Activated naive CD8-positive, alpha-beta T cell treated with anti-CD3 and anti-CD28 coated beads for 36 hours (primary cell): ENCODE data around the gene UGDH. TPM values are rescaled to one million over a fixed set of nuclear protein-coding genes. Genes with fewer than 3 reads are reported as not detected.
A peak's percentile ranks its signal among the peaks of the same experiment; 100 is the strongest.
"Not testable (repeated sequence)": the region's sequence is repeated elsewhere in the genome, so short reads cannot be mapped to it uniquely, and the experiment has no call there.

ENCODE experiments used
- DNase-seq: peaks from one replicate; pipeline ENCODE4 v3.0.0; 2021
- H3K27ac Mint-ChIP-seq: one replicate; pipeline ENCODE4 v1.8.0; 2022; ENCODE audit warnings: mild to moderate bottlenecking, moderate library complexity, mixed read lengths
- H3K27me3 Mint-ChIP-seq: one replicate; pipeline ENCODE4 v1.8.0; 2022; ENCODE audit warnings: mild to moderate bottlenecking, mixed read lengths
- H3K36me3 Mint-ChIP-seq: one replicate; pipeline ENCODE4 v1.8.0; 2021; ENCODE audit warnings: mild to moderate bottlenecking, mixed read lengths
- H3K4me1 Mint-ChIP-seq: one replicate; pipeline ENCODE4 v1.8.0; 2021; ENCODE audit warnings: mixed read lengths
- H3K4me3 Mint-ChIP-seq: one replicate; pipeline ENCODE4 v1.8.0; 2022; ENCODE audit warnings: mild to moderate bottlenecking, moderate library complexity, mixed read lengths
- H3K9me3 Mint-ChIP-seq: one replicate; pipeline ENCODE4 v1.8.0; 2022; ENCODE audit warnings: mixed read lengths
- total RNA-seq, 2 experiments: library from RNA; stranded (reverse); gene quantifications; one replicate each; pipeline ENCODE4 v1.2.3, GENCODE V29; 2021

UGDH gene
- total RNA-seq, 2 experiments from 2014 or later: 29.7 to 34.8 TPM

- DNase-seq: no peak
- Mint-ChIP-seq H3K36me3 (no peaks in the 10 kb centered on the region), H3K4me3 (no peak overlapping the region), H3K27ac (no peak overlapping the region), H3K9me3 (no peaks in the 10 kb centered on the region), H3K27me3 (no peaks in the 10 kb centered on the region), H3K4me1 (no peaks in the 10 kb centered on the region)
Observed at GRCh38 chr4:39486221-39486804, 40.9 kb downstream of the UGDH start.

GRCh38 chr4:39484582-39485272, 42.5 kb downstream of the UGDH start:
- H3K4me1 Mint-ChIP-seq: no peaks in the 10 kb centered on the region
- no peak overlapping the region for H3K4me3 Mint-ChIP-seq
- no peaks in the 10 kb centered on the region for H3K27me3 Mint-ChIP-seq
- no peaks in the 10 kb centered on the region for H3K36me3 Mint-ChIP-seq
- H3K27ac Mint-ChIP-seq: no peak overlapping the region
- DNase-seq: no peak
- no peaks in the 10 kb centered on the region for H3K9me3 Mint-ChIP-seq

- Mint-ChIP-seq H3K9me3 (no peaks in the 10 kb centered on the region), H3K4me3 (no peak overlapping the region), H3K4me1 (no peaks in the 10 kb centered on the region), H3K36me3 (no peaks in the 10 kb centered on the region), H3K27me3 (no peaks in the 10 kb centered on the region), H3K27ac (no peak overlapping the region)
- no peak for DNase-seq
Observed at GRCh38 chr4:39480902-39481695, 46.1 kb downstream of the UGDH start.

GRCh38 chr4:39480251-39480650, 47.0 kb downstream of the UGDH start:
- Mint-ChIP-seq H3K4me3 (no peak overlapping the region), H3K27me3 (no peaks in the 10 kb centered on the region), H3K4me1 (no peaks in the 10 kb centered on the region), H3K27ac (no peak overlapping the region), H3K9me3 (no peaks in the 10 kb centered on the region), H3K36me3 (no peaks in the 10 kb centered on the region)
- no peak for DNase-seq

GRCh38 chr4:39476187-39476895, 50.9 kb downstream of the UGDH start:
- Mint-ChIP-seq H3K9me3 (no peaks in the 10 kb centered on the region), H3K4me1 (no peaks in the 10 kb centered on the region), H3K4me3 (no peak overlapping the region), H3K27me3 (no peaks in the 10 kb centered on the region), H3K36me3 (peaks cover 5% of the 10 kb centered on the region), H3K27ac (no peak overlapping the region)
- no peak for DNase-seq

- DNase-seq: no peak
- H3K36me3 Mint-ChIP-seq: peaks cover 21% of the 10 kb centered on the region
- H3K4me3 Mint-ChIP-seq: no peak overlapping the region
- H3K27ac Mint-ChIP-seq: no peak overlapping the region
- H3K27me3 Mint-ChIP-seq: no peaks in the 10 kb centered on the region
- no peaks in the 10 kb centered on the region for H3K9me3 Mint-ChIP-seq
- peaks cover 8% of the 10 kb centered on the region for H3K4me1 Mint-ChIP-seq
Observed at GRCh38 chr4:39472396-39472795, 54.8 kb downstream of the UGDH start.

- Mint-ChIP-seq H3K9me3 (no peaks in the 10 kb centered on the region), H3K36me3 (peaks cover 21% of the 10 kb centered on the region), H3K27me3 (no peaks in the 10 kb centered on the region), H3K4me1 (peaks cover 8% of the 10 kb centered on the region), H3K27ac (no peak overlapping the region), H3K4me3 (no peak overlapping the region)
- DNase-seq: no peak
Observed at GRCh38 chr4:39470402-39470801, 56.8 kb downstream of the UGDH start.

GRCh38 chr4:39469429-39470077, 57.7 kb downstream of the UGDH start:
- Mint-ChIP-seq H3K27me3 (no peaks in the 10 kb centered on the region), H3K36me3 (peaks cover 27% of the 10 kb centered on the region), H3K4me1 (peaks cover 14% of the 10 kb centered on the region), H3K27ac (peak overlapping the region; percentile 79), H3K9me3 (no peaks in the 10 kb centered on the region), H3K4me3 (no peak overlapping the region)
- no peak for DNase-seq

- peaks cover 15% of the 10 kb centered on the region for H3K4me1 Mint-ChIP-seq
- DNase-seq: no peak
- no peaks in the 10 kb centered on the region for H3K27me3 Mint-ChIP-seq
- H3K9me3 Mint-ChIP-seq: no peaks in the 10 kb centered on the region
- no peak overlapping the region for H3K4me3 Mint-ChIP-seq
- H3K36me3 Mint-ChIP-seq: peaks cover 35% of the 10 kb centered on the region
- H3K27ac Mint-ChIP-seq: no peak overlapping the region
Observed at GRCh38 chr4:39467464-39467863, 59.8 kb downstream of the UGDH start.

- no peak overlapping the region for H3K27ac Mint-ChIP-seq
- peaks cover 33% of the 10 kb centered on the region for H3K36me3 Mint-ChIP-seq
- no peak for DNase-seq
- H3K27me3 Mint-ChIP-seq: no peaks in the 10 kb centered on the region
- H3K4me3 Mint-ChIP-seq: no peak overlapping the region
- no peaks in the 10 kb centered on the region for H3K9me3 Mint-ChIP-seq
- peaks cover 15% of the 10 kb centered on the region for H3K4me1 Mint-ChIP-seq
Observed at GRCh38 chr4:39466747-39467146, 60.5 kb downstream of the UGDH start.

GRCh38 chr4:39464886-39465501, 62.2 kb downstream of the UGDH start:
- no peak overlapping the region for H3K4me3 Mint-ChIP-seq
- peaks cover 34% of the 10 kb centered on the region for H3K36me3 Mint-ChIP-seq
- peaks cover 23% of the 10 kb centered on the region for H3K4me1 Mint-ChIP-seq
- no peaks in the 10 kb centered on the region for H3K27me3 Mint-ChIP-seq
- no peaks in the 10 kb centered on the region for H3K9me3 Mint-ChIP-seq
- no peak for DNase-seq
- H3K27ac Mint-ChIP-seq: peak overlapping the region; percentile 19

- Mint-ChIP-seq H3K36me3 (peaks cover 69% of the 10 kb centered on the region), H3K27ac (peak within 1 kb of the TSS; percentile 100), H3K4me1 (peaks cover 39% of the 10 kb centered on the region), H3K27me3 (no peaks in the 10 kb centered on the region), H3K4me3 (peak within 1 kb of the TSS; percentile 94), H3K9me3 (no peaks in the 10 kb centered on the region)
- DNase-seq: peak; percentile 90
Observed at GRCh38 chr4:39458505-39459300, 68.5 kb downstream of the UGDH start, which contains the start of the genes LIAS and RPL9. Gene LIAS (plus strand): TSS chr4:39459056. CDS start chr4:39459118, 62 bp downstream. Gene RPL9 (minus strand): TSS chr4:39458922. CDS start chr4:39458439, 483 bp downstream.

- H3K27me3 Mint-ChIP-seq, H3K9me3 Mint-ChIP-seq, DNase-seq: not testable (repeated sequence)
- Mint-ChIP-seq H3K4me3 (peak overlapping the region; percentile 94), H3K4me1 (peaks cover 44% of the 10 kb centered on the region), H3K27ac (peak overlapping the region; percentile 100), H3K36me3 (peaks cover 68% of the 10 kb centered on the region)
Observed at GRCh38 chr4:39458161-39458504, 69.1 kb downstream of the UGDH start.
